Activated CD4-positive, alpha-beta T cell treated with anti-CD3 and anti-CD28 coated beads, Interleukin-2, amount 10 ng/mL, durations not matched to agents 7 days and 5 days (primary cell): Measurements from ENCODE around the gene PRKCA. TPM values are rescaled to one million over a fixed set of nuclear protein-coding genes. Genes with fewer than 3 reads are reported as not detected.

Source experiments
- CTCF ChIA-PET: fragments of 350-600 bp; sonication (Branson Sonifier 250); formaldehyde crosslinking; loops from one replicate; lab custom pipeline; 2021; ENCODE audit warnings: antibody characterized with exemption; lab: Charles Lee
- POLR2A ChIA-PET: fragments of 350-600 bp; sonication (Branson Sonifier 250); formaldehyde crosslinking; loops from one replicate; lab custom pipeline; 2021; ENCODE audit warnings: antibody characterized with exemption; lab: Charles Lee
- DNase-seq: peaks from one replicate; pipeline ENCODE4 v3.0.0-alpha.2; 2020
- H3K27ac Mint-ChIP-seq: one replicate; pipeline ENCODE4 v1.8.0; 2021; ENCODE audit warnings: mild to moderate bottlenecking, moderate library complexity, mixed read lengths
- H3K27me3 Mint-ChIP-seq: one replicate; pipeline ENCODE4 v1.8.0; 2021; ENCODE audit warnings: mixed read lengths
- H3K36me3 Mint-ChIP-seq: one replicate; pipeline ENCODE4 v1.8.0; 2021; ENCODE audit warnings: low read depth, mixed read lengths
- H3K4me1 Mint-ChIP-seq: one replicate; pipeline ENCODE4 v1.8.0; 2021; ENCODE audit warnings: mixed read lengths
- H3K4me3 Mint-ChIP-seq: one replicate; pipeline ENCODE4 v1.8.0; 2021; ENCODE audit warnings: mild to moderate bottlenecking, moderate library complexity, mixed read lengths
- H3K9me3 Mint-ChIP-seq: one replicate; pipeline ENCODE4 v1.8.0; 2021; ENCODE audit warnings: mixed read lengths
- total RNA-seq, 2 experiments: library from RNA; stranded (reverse); gene quantifications; one replicate each; pipeline ENCODE4 v1.2.3, GENCODE V29; 2021

Gene PRKCA
- total RNA-seq, 2 experiments from 2014 or later, result 72.8 to 74.6 TPM

DNA sequence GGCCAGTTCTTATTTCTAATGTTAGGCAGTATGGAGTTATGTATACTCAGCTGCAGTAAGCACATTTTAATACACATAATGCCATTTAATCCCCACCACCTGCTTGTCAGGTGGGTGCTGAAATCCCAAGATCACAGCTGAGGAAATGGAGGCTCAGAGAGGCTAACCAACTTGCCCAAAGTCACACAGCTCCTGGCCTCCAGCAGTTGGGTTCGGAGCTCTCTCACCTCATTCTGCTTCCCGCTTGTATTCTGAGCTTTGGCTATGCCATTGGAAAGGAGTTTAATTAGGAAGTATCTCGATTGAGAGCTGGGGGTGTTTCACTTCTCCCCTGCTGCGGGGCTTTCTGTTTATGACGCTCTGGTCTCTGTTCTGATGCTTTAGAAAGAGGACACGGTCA lies 459.9 kb downstream of the PRKCA start:
- no peaks in the 10 kb centered on the region for H3K27me3 Mint-ChIP-seq
- H3K36me3 Mint-ChIP-seq, result peaks cover 9% of the 10 kb centered on the region
- POLR2A ChIA-PET, result no interaction called here
- CTCF ChIA-PET, result interaction anchor here (1.2 to 2.2 kb wide), 2 partner anchors 14 to 25 kb away, joined by 5 to 6 read pairs; no protein-coding TSS in a partner anchor
- no peak overlapping the region for H3K27ac Mint-ChIP-seq
- peaks cover under 1% of the 10 kb centered on the region for H3K9me3 Mint-ChIP-seq
- no peak overlapping the region for H3K4me3 Mint-ChIP-seq
- peaks cover 5% of the 10 kb centered on the region for H3K4me1 Mint-ChIP-seq
- DNase-seq, result no peak

DNA sequence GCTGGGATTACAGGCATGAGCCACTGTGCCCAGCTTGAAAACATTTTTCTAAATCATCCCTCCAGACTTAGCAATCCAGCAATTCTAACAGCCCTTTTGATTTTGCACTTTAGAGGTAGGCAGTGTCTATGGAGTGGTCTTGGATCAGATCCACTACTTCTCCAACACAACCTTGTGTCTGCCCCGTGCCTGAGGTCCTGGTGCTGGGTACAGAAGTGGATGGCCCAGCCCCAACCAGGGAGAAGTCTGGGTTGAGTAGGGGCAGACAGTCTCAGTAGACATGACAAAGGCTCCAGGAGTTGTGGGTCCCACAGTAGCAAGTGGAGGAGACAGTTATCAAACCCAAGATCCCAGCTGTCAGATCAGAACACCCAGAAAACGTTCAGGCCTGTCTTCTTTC lies 460.6 kb downstream of the PRKCA start:
- CTCF ChIA-PET, result interaction anchor here (0.6 to 2.2 kb wide), 3 partner anchors 14 to 508 kb away, joined by 3 to 6 read pairs (median 5); no protein-coding TSS in a partner anchor
- H3K27ac Mint-ChIP-seq, result no peak overlapping the region

DNA sequence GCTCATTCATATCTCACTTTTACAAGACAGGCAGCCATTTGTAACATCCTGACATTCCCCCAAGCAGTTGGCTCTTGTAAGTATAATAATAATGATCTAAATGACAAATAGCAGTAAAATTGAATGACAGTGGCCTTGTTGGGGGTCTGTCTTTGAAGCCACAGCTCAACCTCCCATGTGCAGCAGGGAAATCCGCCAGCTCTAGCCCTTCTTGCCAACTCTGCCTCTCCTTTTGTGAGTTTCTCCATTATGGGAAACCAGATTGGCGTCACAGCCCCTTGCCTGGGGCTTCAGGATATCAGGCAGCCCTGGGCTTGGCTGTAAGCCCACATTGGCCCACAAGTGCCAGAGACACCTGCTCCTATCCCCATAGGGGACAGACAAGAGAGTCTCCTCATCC lies 462.1 kb downstream of the PRKCA start:
- Mint-ChIP-seq H3K27ac (no peak overlapping the region), H3K27me3 (no peaks in the 10 kb centered on the region), H3K36me3 (peaks cover 14% of the 10 kb centered on the region), H3K4me3 (no peak overlapping the region), H3K4me1 (peaks cover 6% of the 10 kb centered on the region), H3K9me3 (no peaks in the 10 kb centered on the region)
- CTCF ChIA-PET, result no interaction called here
- POLR2A ChIA-PET, result no interaction called here
- no peak for DNase-seq

More for the DNA sequence above, 460.6 kb downstream of the PRKCA start:
- H3K36me3 Mint-ChIP-seq, result peaks cover 14% of the 10 kb centered on the region
- no peak overlapping the region for H3K4me3 Mint-ChIP-seq
- POLR2A ChIA-PET, result no interaction called here
- peaks cover 6% of the 10 kb centered on the region for H3K4me1 Mint-ChIP-seq
- H3K27me3 Mint-ChIP-seq, result no peaks in the 10 kb centered on the region
- H3K9me3 Mint-ChIP-seq, result no peaks in the 10 kb centered on the region
- DNase-seq, result no peak

DNA sequence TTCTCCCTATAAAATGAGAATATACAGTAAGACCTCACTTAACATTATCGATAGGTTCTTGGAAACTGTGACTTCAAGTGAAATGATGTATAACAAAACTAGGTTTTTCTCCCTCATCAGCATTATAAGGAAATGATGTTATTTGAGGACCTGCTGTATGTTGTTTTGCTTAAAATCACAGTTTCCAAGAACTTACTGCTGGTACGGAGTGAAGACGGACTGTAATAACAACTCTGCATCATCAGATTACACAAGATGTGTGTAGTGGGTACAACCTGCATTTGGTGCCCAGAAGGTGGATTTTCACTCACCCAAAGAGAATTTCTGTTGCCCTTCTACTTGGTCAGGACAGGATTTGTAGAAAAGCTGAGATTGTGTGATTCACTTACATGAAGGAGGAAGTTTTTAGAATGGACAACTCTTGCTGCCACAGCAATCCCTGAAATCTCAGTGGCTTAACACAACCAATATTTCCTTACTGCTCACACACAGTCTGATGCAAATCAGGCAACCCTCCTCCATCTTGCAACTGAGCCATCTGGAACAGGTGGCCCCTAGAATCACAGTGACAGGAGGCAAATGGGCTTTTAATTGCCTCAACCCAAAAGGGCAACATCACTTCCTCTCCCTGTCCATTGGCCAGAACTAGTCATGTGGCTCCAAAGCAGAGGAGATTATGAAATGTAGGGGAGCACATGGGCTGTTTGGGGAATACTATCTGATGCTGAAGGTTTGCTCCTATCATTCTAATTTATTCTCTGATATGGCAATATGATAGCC lies 464.9 kb downstream of the PRKCA start:
- H3K4me3 Mint-ChIP-seq, result no peak overlapping the region

DNA sequence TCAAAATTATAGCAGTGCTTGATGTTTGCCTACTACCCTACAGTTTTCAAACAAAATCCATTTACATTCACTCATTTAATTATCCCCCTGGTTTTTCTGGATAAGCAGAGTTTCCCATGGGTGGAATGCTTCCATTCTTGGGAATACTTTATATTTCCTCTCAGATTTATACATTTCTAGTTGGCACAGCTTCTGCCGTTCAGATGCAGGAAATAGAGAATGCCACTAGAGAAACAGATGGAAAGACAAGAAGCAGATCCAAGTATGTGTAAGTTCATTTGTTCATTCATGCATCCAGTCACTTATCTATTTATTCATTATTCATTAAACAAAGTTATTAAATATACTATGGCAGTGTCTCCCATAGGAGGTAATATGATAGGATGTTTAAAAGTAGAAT lies 467.5 kb downstream of the PRKCA start:
- CTCF ChIA-PET, result interaction anchor here (0.6 kb wide), 1 partner anchor 987 kb away, joined by 3 read pairs; no protein-coding TSS in a partner anchor

More for the DNA sequence above, 464.9 kb downstream of the PRKCA start:
- ChIA-PET POLR2A (no interaction called here), CTCF (no interaction called here)
- no peak for DNase-seq
- Mint-ChIP-seq H3K9me3 (no peaks in the 10 kb centered on the region), H3K4me1 (peaks cover 6% of the 10 kb centered on the region), H3K36me3 (peaks cover 14% of the 10 kb centered on the region), H3K27me3 (no peaks in the 10 kb centered on the region), H3K27ac (no peak overlapping the region)

DNA sequence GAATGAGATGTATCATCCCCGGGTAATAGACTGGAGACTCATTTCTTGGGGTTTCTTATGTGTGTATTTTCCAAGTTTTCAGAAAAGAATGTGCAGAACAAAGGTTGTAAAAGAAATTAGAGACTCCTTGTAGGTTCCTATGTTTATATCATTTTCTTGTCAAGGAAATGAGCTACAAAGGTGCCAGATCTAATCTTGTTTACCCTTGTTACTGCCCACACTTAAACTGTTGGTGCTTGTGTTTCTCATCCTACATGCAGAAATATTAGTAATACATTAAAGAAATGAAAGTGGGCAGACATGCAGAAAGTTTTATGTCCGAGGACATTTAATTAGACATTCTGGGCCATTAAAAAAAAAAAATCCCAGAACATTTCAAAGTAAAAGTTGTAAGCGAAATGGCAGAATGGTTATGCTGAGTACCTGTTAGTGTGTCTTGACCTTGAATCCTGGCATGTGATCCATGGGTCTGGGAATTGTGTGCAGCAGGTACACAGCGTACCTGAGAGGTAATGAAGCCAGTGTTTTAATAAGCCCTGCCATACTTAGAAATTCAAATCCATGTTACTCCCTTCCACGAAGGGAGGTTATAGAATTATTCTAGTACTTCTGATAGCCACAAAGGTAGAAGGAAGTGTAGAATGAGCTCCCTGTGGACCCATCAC lies 469.9 kb downstream of the PRKCA start:
- H3K36me3 Mint-ChIP-seq, result peaks cover 29% of the 10 kb centered on the region
- peaks cover under 1% of the 10 kb centered on the region for H3K4me1 Mint-ChIP-seq
- ChIA-PET CTCF (no interaction called here), POLR2A (no interaction called here)
- H3K4me3 Mint-ChIP-seq, result no peak overlapping the region
- H3K27me3 Mint-ChIP-seq, result no peaks in the 10 kb centered on the region
- H3K9me3 Mint-ChIP-seq, result no peaks in the 10 kb centered on the region
- no peak overlapping the region for H3K27ac Mint-ChIP-seq
- DNase-seq, result no peak

More for the DNA sequence above, 467.5 kb downstream of the PRKCA start:
- DNase-seq, result no peak
- Mint-ChIP-seq H3K36me3 (peaks cover 19% of the 10 kb centered on the region), H3K9me3 (no peaks in the 10 kb centered on the region), H3K27ac (no peak overlapping the region), H3K27me3 (no peaks in the 10 kb centered on the region), H3K4me1 (peaks cover 6% of the 10 kb centered on the region), H3K4me3 (no peak overlapping the region)
- POLR2A ChIA-PET, result no interaction called here

DNA sequence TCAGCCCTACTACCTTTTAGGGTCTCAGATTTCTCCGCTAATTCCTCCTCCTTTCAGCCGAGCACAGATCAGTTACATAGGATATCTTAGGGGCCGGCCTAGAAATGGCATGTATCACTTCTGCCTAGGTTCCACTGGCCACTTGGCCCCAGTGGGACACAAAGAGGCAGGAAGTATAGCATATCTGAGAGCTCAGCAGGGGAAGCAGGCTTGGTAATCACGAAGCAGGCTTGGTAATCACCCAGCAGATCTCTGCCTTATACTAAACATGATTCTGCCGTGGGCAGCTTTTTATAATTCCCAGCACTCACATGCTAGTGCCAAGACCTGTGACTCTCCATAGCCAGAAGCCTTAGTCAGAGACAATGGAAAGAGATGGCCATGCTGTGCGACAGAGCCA lies 472.9 kb downstream of the PRKCA start:
- H3K4me1 Mint-ChIP-seq, result no peaks in the 10 kb centered on the region
- H3K4me3 Mint-ChIP-seq, result no peak overlapping the region
- H3K27ac Mint-ChIP-seq, result no peak overlapping the region
- POLR2A ChIA-PET, result no interaction called here
- H3K36me3 Mint-ChIP-seq, result peaks cover 28% of the 10 kb centered on the region
- no peak for DNase-seq
- no peaks in the 10 kb centered on the region for H3K27me3 Mint-ChIP-seq
- H3K9me3 Mint-ChIP-seq, result no peaks in the 10 kb centered on the region
- CTCF ChIA-PET, result no interaction called here

DNA sequence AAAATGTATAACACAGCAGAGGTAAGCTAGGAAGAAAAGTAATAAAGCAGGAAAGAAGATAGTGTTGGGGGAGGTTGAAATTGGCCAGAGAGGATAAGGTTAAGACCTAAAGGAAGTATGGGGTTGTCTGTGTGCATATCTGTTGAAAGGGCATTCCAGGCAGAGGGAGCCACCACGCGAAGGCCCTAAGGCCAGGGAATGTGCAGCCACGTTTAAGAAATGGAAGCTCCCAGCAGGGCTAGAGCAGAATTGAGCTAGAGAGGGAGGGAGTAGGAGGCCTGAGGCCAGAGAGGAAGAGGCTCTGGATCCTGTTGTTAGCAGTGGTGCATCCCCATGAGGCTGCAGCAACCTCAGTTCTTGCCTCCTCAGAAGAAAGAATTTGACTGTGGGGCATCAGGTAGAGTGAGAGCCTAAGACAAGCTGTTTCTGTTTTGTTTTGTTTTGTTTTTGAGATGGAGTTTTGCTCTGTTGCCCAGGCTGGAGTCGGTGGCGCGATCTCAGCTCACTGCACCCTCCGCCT lies 473.5 kb downstream of the PRKCA start:
- peaks cover 28% of the 10 kb centered on the region for H3K36me3 Mint-ChIP-seq
- CTCF ChIA-PET, result interaction anchor here (1.9 kb wide), 1 partner anchor 13 kb away, joined by 5 read pairs; no protein-coding TSS in a partner anchor

DNA sequence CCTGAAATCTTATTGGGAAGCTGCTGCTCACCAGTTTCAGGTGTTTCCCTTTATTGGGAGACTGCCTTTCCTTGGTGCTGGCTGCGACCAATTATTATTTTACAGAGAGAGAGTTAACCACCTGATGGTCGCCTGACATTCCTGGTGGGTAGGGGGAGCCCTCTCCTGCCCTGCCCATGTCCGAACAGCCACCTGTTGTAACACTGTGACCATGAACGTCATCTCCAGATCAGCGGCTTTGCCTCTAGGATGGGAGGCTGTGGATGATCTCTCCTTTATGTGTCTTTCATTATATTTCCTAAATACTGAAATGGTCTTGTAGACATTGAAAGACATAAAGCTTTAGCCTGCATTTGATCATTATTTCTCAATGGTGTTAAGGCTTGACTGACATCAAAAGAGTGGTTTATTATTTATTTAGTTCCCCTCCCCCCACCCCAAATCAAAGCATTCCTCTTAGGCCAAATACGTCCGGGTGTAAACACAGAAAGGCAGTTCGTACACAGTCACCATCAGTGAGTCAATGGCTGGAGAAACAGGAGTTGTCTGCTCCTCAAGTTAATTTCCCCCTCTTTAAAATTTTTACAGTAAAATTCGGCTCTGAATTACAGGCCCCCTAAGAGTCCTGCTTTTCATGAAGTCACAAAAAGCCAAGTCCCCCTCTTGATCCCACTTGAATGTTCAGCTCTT lies 474.7 kb downstream of the PRKCA start:
- ChIA-PET CTCF (interaction anchor here (1.9 kb wide), 1 partner anchor 14 kb away, joined by 5 read pairs; no protein-coding TSS in a partner anchor), POLR2A (no interaction called here)
- DNase-seq, result no peak
- H3K4me1 Mint-ChIP-seq, result no peaks in the 10 kb centered on the region
- no peak overlapping the region for H3K4me3 Mint-ChIP-seq
- no peaks in the 10 kb centered on the region for H3K9me3 Mint-ChIP-seq
- H3K27ac Mint-ChIP-seq, result no peak overlapping the region
- peaks cover 28% of the 10 kb centered on the region for H3K36me3 Mint-ChIP-seq
- H3K27me3 Mint-ChIP-seq, result no peaks in the 10 kb centered on the region

More for the DNA sequence above, 473.5 kb downstream of the PRKCA start:
- Mint-ChIP-seq H3K27me3 (no peaks in the 10 kb centered on the region), H3K4me3 (no peak overlapping the region), H3K4me1 (no peaks in the 10 kb centered on the region), H3K27ac (no peak overlapping the region), H3K9me3 (no peaks in the 10 kb centered on the region)
- POLR2A ChIA-PET, result no interaction called here
- DNase-seq, result no peak

DNA sequence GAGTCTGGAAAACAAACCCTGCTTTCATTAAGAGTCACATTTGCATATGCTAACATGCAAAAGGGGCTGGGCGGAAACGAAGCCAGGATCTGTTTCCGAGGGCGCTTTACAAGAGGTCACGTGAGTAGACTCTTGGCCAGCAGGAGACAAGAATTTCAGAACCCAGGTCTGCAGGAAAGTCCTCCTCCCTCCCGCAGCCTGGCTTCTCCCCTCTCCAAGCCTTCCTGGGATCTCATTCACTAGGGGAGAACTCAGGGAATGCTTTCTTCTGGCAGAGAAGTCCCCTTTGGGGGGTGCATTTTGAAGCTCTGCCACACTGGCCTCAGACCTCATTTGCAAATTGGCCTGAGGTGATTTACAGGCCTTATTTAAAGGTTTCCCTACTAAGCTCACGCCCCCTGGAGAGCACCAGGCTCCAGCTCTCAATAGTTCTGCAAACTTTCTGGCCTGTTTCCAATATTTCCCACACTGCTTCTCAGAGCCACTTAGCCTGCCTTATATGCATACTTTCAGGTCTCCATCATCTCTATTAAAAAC lies 475.3 kb downstream of the PRKCA start:
- CTCF ChIA-PET, result interaction anchor here (1.9 kb wide), 1 partner anchor 15 kb away, joined by 5 read pairs; no protein-coding TSS in a partner anchor

DNA sequence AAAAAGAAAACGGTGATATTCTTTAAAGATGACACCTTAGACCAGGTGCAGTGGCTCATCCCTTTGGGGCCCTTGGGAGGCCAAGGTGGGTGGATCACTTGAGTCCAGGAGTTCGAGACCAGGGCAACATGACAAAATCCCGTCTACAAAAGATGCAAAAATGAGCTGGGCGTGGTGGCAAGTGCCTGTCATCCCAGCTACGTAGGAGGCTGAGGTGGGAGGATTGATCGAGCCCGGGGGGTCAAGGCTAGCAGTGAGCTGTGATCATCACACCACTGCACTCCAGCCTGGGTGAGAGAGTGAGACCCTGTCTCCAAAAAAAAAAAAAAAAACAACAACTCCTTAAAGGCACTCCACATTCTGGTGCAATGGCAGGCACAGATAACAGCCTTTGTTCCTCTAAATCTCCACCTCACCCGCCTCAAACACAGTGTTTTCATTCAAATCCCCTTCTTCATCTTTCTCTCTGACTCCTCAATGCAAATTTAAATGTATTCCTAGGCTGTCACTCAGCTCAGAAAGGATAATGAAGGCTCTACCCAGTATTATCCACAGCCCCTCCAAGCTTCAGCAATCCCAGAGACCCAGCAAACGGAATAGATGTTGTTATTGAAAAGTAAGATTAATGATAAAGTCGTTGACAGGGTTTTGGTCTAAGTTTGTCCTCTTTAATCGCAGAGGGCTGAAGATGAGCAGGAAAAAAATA lies 476.3 kb downstream of the PRKCA start:
- H3K27ac Mint-ChIP-seq, result peak overlapping the region; percentile 10
- no peak overlapping the region for H3K4me3 Mint-ChIP-seq
- H3K9me3 Mint-ChIP-seq, result no peaks in the 10 kb centered on the region
- CTCF ChIA-PET, result interaction anchor here (0.6 to 0.9 kb wide), 3 partner anchors 64 to 147 kb away, joined by 3 to 4 read pairs (median 3); no protein-coding TSS in a partner anchor
- no peak for DNase-seq
- H3K36me3 Mint-ChIP-seq, result peaks cover 28% of the 10 kb centered on the region
- no peaks in the 10 kb centered on the region for H3K4me1 Mint-ChIP-seq
- POLR2A ChIA-PET, result interaction anchor here (0.7 kb wide), 1 partner anchor 8 kb away, joined by 3 read pairs; no protein-coding TSS in a partner anchor
- H3K27me3 Mint-ChIP-seq, result no peaks in the 10 kb centered on the region

More for the DNA sequence above, 475.3 kb downstream of the PRKCA start:
- H3K4me1 Mint-ChIP-seq, result no peaks in the 10 kb centered on the region
- H3K9me3 Mint-ChIP-seq, result no peaks in the 10 kb centered on the region
- DNase-seq, result no peak
- H3K4me3 Mint-ChIP-seq, result no peak overlapping the region
- no peaks in the 10 kb centered on the region for H3K27me3 Mint-ChIP-seq
- peaks cover 28% of the 10 kb centered on the region for H3K36me3 Mint-ChIP-seq
- POLR2A ChIA-PET, result interaction anchor here (0.7 kb wide), 1 partner anchor 9 kb away, joined by 3 read pairs; no protein-coding TSS in a partner anchor
- no peak overlapping the region for H3K27ac Mint-ChIP-seq
